ENCODE measurements around the gene PAPPA.

DNA sequence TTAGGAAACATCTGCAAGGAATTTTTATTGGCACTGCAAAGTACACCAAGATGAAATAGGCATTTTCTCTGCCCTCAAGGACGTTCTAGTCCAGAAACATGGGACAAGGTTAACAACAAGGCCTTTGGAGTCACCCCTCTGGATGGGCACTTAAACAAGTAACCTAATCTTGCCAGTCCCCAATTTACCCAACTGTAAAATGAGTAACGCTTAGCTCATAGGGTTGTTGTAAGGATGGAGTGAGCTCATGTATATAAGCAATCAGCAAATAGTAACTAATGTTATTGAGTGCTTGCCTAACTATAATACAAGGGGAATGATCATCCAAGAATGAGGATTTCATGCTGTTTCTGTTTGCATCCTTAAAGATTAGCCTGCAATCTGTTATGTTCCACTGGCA lies 189.3 kb downstream of the PAPPA start:
- TF ChIP-seq, protein P1, sequence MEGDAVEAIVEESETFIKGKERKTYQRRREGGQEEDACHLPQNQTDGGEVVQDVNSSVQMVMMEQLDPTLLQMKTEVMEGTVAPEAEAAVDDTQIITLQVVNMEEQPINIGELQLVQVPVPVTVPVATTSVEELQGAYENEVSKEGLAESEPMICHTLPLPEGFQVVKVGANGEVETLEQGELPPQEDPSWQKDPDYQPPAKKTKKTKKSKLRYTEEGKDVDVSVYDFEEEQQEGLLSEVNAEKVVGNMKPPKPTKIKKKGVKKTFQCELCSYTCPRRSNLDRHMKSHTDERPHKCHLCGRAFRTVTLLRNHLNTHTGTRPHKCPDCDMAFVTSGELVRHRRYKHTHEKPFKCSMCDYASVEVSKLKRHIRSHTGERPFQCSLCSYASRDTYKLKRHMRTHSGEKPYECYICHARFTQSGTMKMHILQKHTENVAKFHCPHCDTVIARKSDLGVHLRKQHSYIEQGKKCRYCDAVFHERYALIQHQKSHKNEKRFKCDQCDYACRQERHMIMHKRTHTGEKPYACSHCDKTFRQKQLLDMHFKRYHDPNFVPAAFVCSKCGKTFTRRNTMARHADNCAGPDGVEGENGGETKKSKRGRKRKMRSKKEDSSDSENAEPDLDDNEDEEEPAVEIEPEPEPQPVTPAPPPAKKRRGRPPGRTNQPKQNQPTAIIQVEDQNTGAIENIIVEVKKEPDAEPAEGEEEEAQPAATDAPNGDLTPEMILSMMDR (IDR thresholded peaks at IDR 0.05), result no peak
- no peak for TF ChIP-seq POLR2A (IDR thresholded peaks at IDR 0.05)

All from adrenal gland (tissue), 5 donors.